ENCODE data around the gene TMEM139. TPM values are rescaled to one million over a fixed set of nuclear protein-coding genes. Genes with fewer than 3 reads are reported as not detected.

The TMEM139 gene
- total RNA-seq, 4 donors from 2014 or later = 1.0 TPM; not detected in 3

GRCh38 chr7:143256325-143256724 lies 28.4 kb upstream of the TMEM139 start:
- Histone ChIP-seq H3K4me1 (no peaks in the 10 kb centered on the region), H3K27ac (replicated peaks in 1 of 4) (no peak overlapping the region), H3K9me3 (no peaks in the 10 kb centered on the region), H3K27me3 (no peaks in the 10 kb centered on the region), H3K4me3 (no peak overlapping the region), H3K36me3 (no peaks in the 10 kb centered on the region)
- intact Hi-C loops (cut with DNase I) = no loop called here
- TF ChIP-seq CTCF (IDR thresholded peaks at IDR 0.05) (peak in 1 of 3 experiments; percentile 2), POLR2A (IDR thresholded peaks at IDR 0.05; ENCODE audit: low read depth) (no peak)
- WGBS = 83% methylated on average over 3 of the region's 3 CpGs
- DNase-seq (ENCODE audit: extremely low spot score) = no peak

DNA sequence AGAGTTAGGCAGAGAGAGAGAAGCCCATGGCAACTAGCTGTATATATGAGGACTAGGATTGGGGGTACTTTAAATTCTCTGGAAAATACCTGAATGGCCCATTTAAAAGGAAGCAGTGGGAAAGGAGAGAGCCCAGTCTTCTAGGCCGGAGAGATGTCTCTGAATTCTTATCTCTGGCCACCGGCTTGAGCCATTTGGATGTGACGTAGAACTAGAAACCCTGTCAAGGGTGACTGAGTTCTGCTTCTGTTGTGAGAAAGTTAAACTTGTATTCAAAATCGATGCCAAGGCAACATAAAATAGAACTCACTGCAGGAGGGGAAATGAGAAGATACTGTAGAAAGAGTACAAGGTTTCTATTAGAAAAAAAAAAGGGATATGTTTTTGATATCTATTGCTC lies 27.8 kb upstream of the TMEM139 start:
- TF ChIP-seq EP300 (IDR thresholded peaks at IDR 0.05) = no peak
- TF ChIP-seq CTCF (IDR thresholded peaks at IDR 0.05) = no peak
- no peak for TF ChIP-seq POLR2AphosphoS5 (IDR thresholded peaks at IDR 0.05)
- no peak for TF ChIP-seq POLR2A (IDR thresholded peaks at IDR 0.05; ENCODE audit: low read depth)
- intact Hi-C loops (cut with DNase I) = no loop called here
- H3K36me3 ChIP-seq = no peaks in the 10 kb centered on the region

DNA sequence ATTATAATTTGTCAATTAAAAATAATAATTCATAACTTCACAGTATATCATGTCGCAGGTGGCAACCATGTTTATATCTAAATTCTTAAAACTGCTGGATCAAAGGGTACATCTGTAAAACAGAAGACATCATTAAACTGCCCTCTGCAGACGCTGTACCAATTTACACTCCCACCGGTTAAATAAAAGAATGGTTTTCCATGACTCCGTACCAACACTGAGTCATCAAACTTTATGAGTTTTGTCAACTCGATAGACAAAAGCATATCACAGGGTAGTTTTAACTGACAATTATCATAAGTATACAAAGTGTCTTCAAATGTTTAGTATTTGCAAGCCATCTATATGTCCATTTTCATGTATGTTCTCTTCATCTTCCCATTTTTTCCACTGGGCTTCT lies 27.3 kb upstream of the TMEM139 start:
- intact Hi-C loops (cut with DNase I) = no loop called here

More for the DNA sequence above, 27.8 kb upstream of the TMEM139 start:
- Histone ChIP-seq H3K4me1 (no peaks in the 10 kb centered on the region), H3K27me3 (no peaks in the 10 kb centered on the region), H3K27ac (replicated peaks in 1 of 4) (no peak overlapping the region), H3K4me3 (no peak overlapping the region), H3K9me3 (no peaks in the 10 kb centered on the region)
- no peak for DNase-seq (ENCODE audit: extremely low spot score)
- WGBS = 88% methylated on average over 4 of the region's 4 CpGs

GRCh38 chr7:143258831-143259230 lies 25.9 kb upstream of the TMEM139 start:
- intact Hi-C loops (cut with DNase I) = no loop called here
- WGBS = 63% methylated on average over 2 of the region's 2 CpGs

More for the DNA sequence above, 27.3 kb upstream of the TMEM139 start:
- no peaks in the 10 kb centered on the region for H3K9me3 ChIP-seq
- no peaks in the 10 kb centered on the region for H3K36me3 ChIP-seq
- H3K4me1 ChIP-seq = peaks cover 0 to 4% (median under 1%) of the 10 kb centered on the region in 4 donors
- DNase-seq (ENCODE audit: extremely low spot score) = no peak
- TF ChIP-seq CTCF (IDR thresholded peaks at IDR 0.05) (no peak), POLR2A (IDR thresholded peaks at IDR 0.05; ENCODE audit: low read depth) (no peak), POLR2AphosphoS5 (IDR thresholded peaks at IDR 0.05) (no peak), EP300 (IDR thresholded peaks at IDR 0.05) (no peak)
- no peaks in the 10 kb centered on the region for H3K27me3 ChIP-seq
- 85% methylated on average over 5 of the region's 5 CpGs for WGBS
- no peak overlapping the region for H3K27ac ChIP-seq (replicated peaks in 1 of 4)
- H3K4me3 ChIP-seq = no peak overlapping the region

More at GRCh38 chr7:143258831-143259230, 25.9 kb upstream of the TMEM139 start:
- Histone ChIP-seq H3K4me1 (peaks cover 4 to 13% (median 6%) of the 10 kb centered on the region in 4 donors), H3K9me3 (no peaks in the 10 kb centered on the region), H3K27me3 (no peaks in the 10 kb centered on the region), H3K4me3 (no peak overlapping the region), H3K36me3 (no peaks in the 10 kb centered on the region), H3K27ac (replicated peaks in 1 of 4) (no peak overlapping the region)
- no peak for DNase-seq (ENCODE audit: extremely low spot score)
- TF ChIP-seq POLR2A (IDR thresholded peaks at IDR 0.05; ENCODE audit: low read depth) (no peak), POLR2AphosphoS5 (IDR thresholded peaks at IDR 0.05) (no peak), CTCF (IDR thresholded peaks at IDR 0.05) (no peak), EP300 (IDR thresholded peaks at IDR 0.05) (no peak)
